Progenitor cell of endocrine pancreas (in vitro differentiated cells): ENCODE data around the gene FDCSP. TPM values are rescaled to one million over a fixed set of nuclear protein-coding genes. Genes with fewer than 3 reads are reported as not detected.
"Not testable (repeated sequence)": the region's sequence is repeated elsewhere in the genome, so short reads cannot be mapped to it uniquely, and the experiment has no call there.

Experiments used
- DNase-seq: peaks from one replicate; pipeline ENCODE4 v3.0.0; 2021; ENCODE audit warnings: low spot score; ENCODE audit not compliant: unreplicated experiment
- H3K27ac Mint-ChIP-seq: 2 replicates; pipeline ENCODE4 v1.8.0; 2021; ENCODE audit warnings: mild to moderate bottlenecking, moderate library complexity, mixed read lengths
- H3K27me3 Mint-ChIP-seq: 2 replicates; pipeline ENCODE4 v1.8.0; 2021; ENCODE audit warnings: mixed read lengths
- H3K36me3 Mint-ChIP-seq: 2 replicates; pipeline ENCODE4 v1.8.0; 2022; ENCODE audit warnings: mixed read lengths; ENCODE audit not compliant: insufficient read depth
- H3K4me1 Mint-ChIP-seq: 2 replicates; pipeline ENCODE4 v1.8.0; 2021; ENCODE audit warnings: low read depth, mixed read lengths
- H3K4me3 Mint-ChIP-seq: 2 replicates; pipeline ENCODE4 v1.8.0; 2021; ENCODE audit warnings: low read depth, mild to moderate bottlenecking, moderate library complexity, mixed read lengths
- H3K9me3 Mint-ChIP-seq: 2 replicates; pipeline ENCODE4 v1.8.0; 2021; ENCODE audit warnings: low read depth, mixed read lengths
- CTCF ChIP-seq: fragments of 200-600 bp; sonication (generic); IDR thresholded peaks from one replicate; pipeline ENCODE4 v1.5.0; 2021; ENCODE audit warnings: antibody characterized with exemption, mild to moderate bottlenecking; ENCODE audit not compliant: unreplicated experiment
- total RNA-seq: library from RNA; stranded (reverse); gene quantifications from 2 replicates; pipeline ENCODE4 v1.2.1, GENCODE V29; 2021

FDCSP gene
- total RNA-seq, 1 donor from 2014 or later, result not detected

- no peak overlapping the region for H3K4me3 Mint-ChIP-seq
- DNase-seq, result no peak
- peak overlapping the region; percentile 43 for H3K27ac Mint-ChIP-seq
- TF ChIP-seq CTCF, result no peak
- no peaks in the 10 kb centered on the region for H3K27me3 Mint-ChIP-seq
- no peaks in the 10 kb centered on the region for H3K36me3 Mint-ChIP-seq
- H3K4me1 Mint-ChIP-seq, result peaks cover 20% of the 10 kb centered on the region
- no peaks in the 10 kb centered on the region for H3K9me3 Mint-ChIP-seq
Observed at GRCh38 chr4:70239884-70240591, 14.1 kb downstream of the FDCSP start.

GRCh38 chr4:70242297-70242696 lies 16.4 kb downstream of the FDCSP start, which contains the start of gene CSN3:
Gene CSN3 (plus strand): TSS chr4:70242597. CDS start chr4:70244820, 2,223 bp downstream.
- not testable (repeated sequence) for H3K27ac Mint-ChIP-seq, H3K36me3 Mint-ChIP-seq, H3K9me3 Mint-ChIP-seq, H3K4me3 Mint-ChIP-seq, DNase-seq, H3K27me3 Mint-ChIP-seq
- peaks cover 20% of the 10 kb centered on the region for H3K4me1 Mint-ChIP-seq

- Mint-ChIP-seq H3K4me1 (peaks cover 20% of the 10 kb centered on the region), H3K9me3 (no peaks in the 10 kb centered on the region), H3K27me3 (no peaks in the 10 kb centered on the region), H3K36me3 (no peaks in the 10 kb centered on the region), H3K4me3 (no peak overlapping the region), H3K27ac (no peak overlapping the region)
- no peak for DNase-seq
- no peak for TF ChIP-seq CTCF
Observed at GRCh38 chr4:70243091-70243490, 17.2 kb downstream of the FDCSP start.

- no peak for TF ChIP-seq CTCF
- Mint-ChIP-seq H3K27me3 (no peaks in the 10 kb centered on the region), H3K36me3 (no peaks in the 10 kb centered on the region)
Observed at GRCh38 chr4:70251250-70251944, 25.5 kb downstream of the FDCSP start.

GRCh38 chr4:70251945-70252277 lies 26.0 kb downstream of the FDCSP start:
- no peaks in the 10 kb centered on the region for H3K36me3 Mint-ChIP-seq
- no peak for TF ChIP-seq CTCF
- H3K9me3 Mint-ChIP-seq, result no peaks in the 10 kb centered on the region
- no peak overlapping the region for H3K27ac Mint-ChIP-seq
- H3K4me1 Mint-ChIP-seq, result peaks cover 3% of the 10 kb centered on the region
- H3K4me3 Mint-ChIP-seq, result no peak overlapping the region
- H3K27me3 Mint-ChIP-seq, result no peaks in the 10 kb centered on the region
- DNase-seq, result no peak

More at GRCh38 chr4:70251250-70251944, 25.5 kb downstream of the FDCSP start:
- DNase-seq, result no peak
- Mint-ChIP-seq H3K4me1 (peaks cover 3% of the 10 kb centered on the region), H3K9me3 (no peaks in the 10 kb centered on the region), H3K4me3 (no peak overlapping the region), H3K27ac (no peak overlapping the region)
